GM13977 (cell line): Measurements from ENCODE around the gene OIP5.

Source experiments
- DNase-seq: peaks from one replicate; pipeline ENCODE4 v3.0.0; 2012; ENCODE audit warnings: low spot score
- in situ Hi-C: fragments of 300-500 bp; cut with MboI; formaldehyde crosslinking; loops from one replicate; pipeline ENCODE4 v1.12.0; 2022; ENCODE audit warnings: low sequenced_read_pairs, low pct_unique_long_range_greater_than_20kb, mixed read lengths, inconsistent platforms; ENCODE audit not compliant: unreplicated experiment
- TF ChIP-seq, protein P1 (sequence below): IDR thresholded peaks from 2 replicates; pipeline ENCODE4 v1.5.1; 2012; ENCODE audit warnings: mild to moderate bottlenecking, control low read depth; ENCODE audit not compliant: insufficient read depth; ENCODE audit errors: extremely low read depth, missing control alignments

OIP5 gene

DNA sequence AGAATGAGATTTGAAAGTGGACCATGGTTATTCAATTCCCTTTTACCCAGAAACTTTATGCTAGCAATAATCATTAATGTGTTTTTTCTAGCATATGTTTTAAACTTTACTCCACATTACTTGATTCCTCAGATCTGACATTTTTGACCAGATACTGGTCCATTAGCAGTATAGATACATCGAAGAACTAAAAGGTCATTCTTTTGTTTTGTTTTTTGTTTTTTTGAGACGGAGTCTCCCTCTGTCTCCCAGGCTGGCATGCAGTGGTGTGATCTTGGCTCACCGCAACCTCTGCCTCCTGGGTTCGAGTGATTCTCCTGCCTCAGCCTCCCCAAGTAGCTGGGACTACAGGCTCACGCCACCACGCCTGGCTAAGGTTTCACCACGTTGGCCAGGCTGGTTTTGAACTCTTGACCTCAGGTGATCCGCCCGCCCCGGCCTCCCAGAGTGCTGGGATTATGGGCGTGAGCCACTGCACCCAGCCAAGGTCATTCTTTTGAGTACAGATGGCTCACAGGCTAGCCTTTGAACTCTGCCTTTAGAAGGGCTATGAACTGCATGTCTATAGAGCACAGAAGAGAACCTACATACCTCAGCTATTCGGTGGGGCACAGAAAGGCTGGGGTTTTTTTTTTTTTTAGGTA lies 72.7 kb downstream of the OIP5 start:
- TF ChIP-seq, protein P1, sequence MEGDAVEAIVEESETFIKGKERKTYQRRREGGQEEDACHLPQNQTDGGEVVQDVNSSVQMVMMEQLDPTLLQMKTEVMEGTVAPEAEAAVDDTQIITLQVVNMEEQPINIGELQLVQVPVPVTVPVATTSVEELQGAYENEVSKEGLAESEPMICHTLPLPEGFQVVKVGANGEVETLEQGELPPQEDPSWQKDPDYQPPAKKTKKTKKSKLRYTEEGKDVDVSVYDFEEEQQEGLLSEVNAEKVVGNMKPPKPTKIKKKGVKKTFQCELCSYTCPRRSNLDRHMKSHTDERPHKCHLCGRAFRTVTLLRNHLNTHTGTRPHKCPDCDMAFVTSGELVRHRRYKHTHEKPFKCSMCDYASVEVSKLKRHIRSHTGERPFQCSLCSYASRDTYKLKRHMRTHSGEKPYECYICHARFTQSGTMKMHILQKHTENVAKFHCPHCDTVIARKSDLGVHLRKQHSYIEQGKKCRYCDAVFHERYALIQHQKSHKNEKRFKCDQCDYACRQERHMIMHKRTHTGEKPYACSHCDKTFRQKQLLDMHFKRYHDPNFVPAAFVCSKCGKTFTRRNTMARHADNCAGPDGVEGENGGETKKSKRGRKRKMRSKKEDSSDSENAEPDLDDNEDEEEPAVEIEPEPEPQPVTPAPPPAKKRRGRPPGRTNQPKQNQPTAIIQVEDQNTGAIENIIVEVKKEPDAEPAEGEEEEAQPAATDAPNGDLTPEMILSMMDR = no peak
- in situ Hi-C loops = no loop called here

More for the DNA sequence above, 72.7 kb downstream of the OIP5 start:
- DNase-seq = no peak
